GM18519 (cell line): Measurements from ENCODE around the gene BUD31.
"Not testable (repeated sequence)": the region's sequence is repeated elsewhere in the genome, so short reads cannot be mapped to it uniquely, and the experiment has no call there.

Source experiments
- ATAC-seq: cut with Tn5 transposase; IDR thresholded peaks from one replicate; pipeline ENCODE4 v1.9.1; 2021; ENCODE audit warnings: mild to moderate bottlenecking, moderate library complexity; ENCODE audit not compliant: unreplicated experiment, low FRiP score

The BUD31 gene

GRCh38 chr7:99380032-99380822 lies 28.5 kb upstream of the BUD31 start:
- ATAC-seq = no peak

- ATAC-seq = peak; percentile 70
Measured at GRCh38 chr7:99380823-99381663, 27.7 kb upstream of the BUD31 start.

GRCh38 chr7:99381664-99382075 lies 27.1 kb upstream of the BUD31 start:
- no peak for ATAC-seq

GRCh38 chr7:99383203-99383602 lies 25.6 kb upstream of the BUD31 start:
- ATAC-seq = no peak

- ATAC-seq = no peak
Measured at GRCh38 chr7:99383791-99384370, 24.9 kb upstream of the BUD31 start.

- ATAC-seq = no peak
Measured at GRCh38 chr7:99384523-99384922, 24.2 kb upstream of the BUD31 start.

- ATAC-seq = no peak
Measured at GRCh38 chr7:99385564-99385963, 23.2 kb upstream of the BUD31 start.

GRCh38 chr7:99386584-99387238 lies 22.1 kb upstream of the BUD31 start:
- ATAC-seq = no peak

- ATAC-seq = not testable (repeated sequence)
Measured at GRCh38 chr7:99387239-99387635, 21.5 kb upstream of the BUD31 start.

- ATAC-seq = no peak
Measured at GRCh38 chr7:99387912-99388311, 20.9 kb upstream of the BUD31 start.

- ATAC-seq = no peak
Measured at GRCh38 chr7:99389772-99390171, 19.0 kb upstream of the BUD31 start.

GRCh38 chr7:99390941-99391602 lies 17.7 kb upstream of the BUD31 start:
- ATAC-seq = no peak

GRCh38 chr7:99392046-99392445 lies 16.7 kb upstream of the BUD31 start:
- ATAC-seq = no peak

GRCh38 chr7:99392659-99393354 lies 16.0 kb upstream of the BUD31 start:
- ATAC-seq = peak; percentile 39

GRCh38 chr7:99393355-99394187 lies 15.2 kb upstream of the BUD31 start:
- no peak for ATAC-seq

- ATAC-seq = no peak
Measured at GRCh38 chr7:99394188-99394502, 14.6 kb upstream of the BUD31 start.

- no peak for ATAC-seq
Measured at GRCh38 chr7:99395616-99396327, 13.0 kb upstream of the BUD31 start.
